AG09309 (cell line): ENCODE measurements around the gene CASP3.
A peak's percentile ranks its signal among the peaks of the same experiment; 100 is the strongest.

Experiments used
- DNase-seq: peaks from one replicate; pipeline ENCODE4 v3.0.0-alpha.2; 2010; ENCODE audit warnings: low read depth
- H3K4me3 ChIP-seq: 2 replicates; pipeline ENCODE4 v1.5.1; 2011; ENCODE audit warnings: mild to moderate bottlenecking, low read depth, low read length, moderate library complexity; ENCODE audit not compliant: control insufficient read depth
- TF ChIP-seq, protein P1 (sequence below): IDR thresholded peaks from 2 replicates; pipeline ENCODE4 v1.5.1; 2011; ENCODE audit warnings: mild to moderate bottlenecking, low read depth, low read length, inconsistent platforms; ENCODE audit not compliant: insufficient read depth, control insufficient read depth; ENCODE audit errors: missing control alignments

The CASP3 gene

DNA sequence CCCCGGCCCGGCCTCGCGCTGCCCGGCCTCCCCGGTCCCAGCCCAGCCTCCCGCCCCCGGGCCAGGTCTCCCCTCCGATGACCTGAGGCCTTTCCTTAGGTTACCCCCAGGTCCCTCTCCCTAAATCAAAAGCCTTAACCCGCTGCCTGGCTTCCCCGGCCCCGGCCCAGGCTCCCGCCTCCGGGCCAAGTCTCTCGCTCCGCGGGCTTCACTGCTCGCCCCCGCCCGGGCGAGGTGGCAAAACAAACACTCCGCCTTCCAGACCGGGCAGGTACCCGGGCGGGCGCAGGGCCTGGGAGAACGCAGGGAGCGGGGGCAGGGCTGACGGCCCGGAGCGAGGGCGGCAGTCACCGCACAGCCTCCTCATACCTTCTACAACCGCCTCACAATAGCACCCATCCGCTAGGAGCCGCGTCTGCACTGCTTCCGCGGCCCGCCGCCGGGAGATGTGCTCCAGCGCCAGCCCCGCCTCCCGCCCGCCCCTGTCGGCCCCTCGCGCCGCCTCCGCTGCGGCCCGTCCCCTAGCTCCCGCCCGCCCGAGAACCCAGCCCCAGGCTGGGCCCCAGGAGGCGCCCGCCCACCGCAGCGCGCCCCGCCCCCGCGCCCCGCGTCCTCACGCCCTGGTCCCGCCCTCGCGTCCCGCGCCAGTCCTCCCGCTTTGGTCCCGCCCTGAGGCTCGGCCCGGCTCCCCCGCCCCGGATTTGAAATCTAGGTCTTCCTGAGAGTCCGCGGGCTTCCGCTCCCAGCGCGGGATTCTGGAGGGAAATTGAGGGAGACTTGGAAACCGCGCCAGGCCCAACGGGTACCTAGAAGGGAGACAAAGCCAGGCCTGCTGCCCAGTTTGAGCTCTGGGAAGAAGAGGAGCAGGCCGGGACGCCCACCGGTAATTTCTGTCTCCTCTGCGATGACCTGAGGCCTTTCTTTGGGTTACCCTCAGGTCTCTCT lies at the start of gene CASP3, which contains the start of gene PRIMPOL:
CASP3 (minus strand) TSS at position 422 of the 945 bp plus-strand sequence. CDS start 10,994 bp downstream, outside the sequence.
PRIMPOL (plus strand) TSS at position 713 of the 945 bp plus-strand sequence. CDS start 7,403 bp downstream, outside the sequence.
- DNase-seq = peak; percentile 76
- TF ChIP-seq, protein P1, sequence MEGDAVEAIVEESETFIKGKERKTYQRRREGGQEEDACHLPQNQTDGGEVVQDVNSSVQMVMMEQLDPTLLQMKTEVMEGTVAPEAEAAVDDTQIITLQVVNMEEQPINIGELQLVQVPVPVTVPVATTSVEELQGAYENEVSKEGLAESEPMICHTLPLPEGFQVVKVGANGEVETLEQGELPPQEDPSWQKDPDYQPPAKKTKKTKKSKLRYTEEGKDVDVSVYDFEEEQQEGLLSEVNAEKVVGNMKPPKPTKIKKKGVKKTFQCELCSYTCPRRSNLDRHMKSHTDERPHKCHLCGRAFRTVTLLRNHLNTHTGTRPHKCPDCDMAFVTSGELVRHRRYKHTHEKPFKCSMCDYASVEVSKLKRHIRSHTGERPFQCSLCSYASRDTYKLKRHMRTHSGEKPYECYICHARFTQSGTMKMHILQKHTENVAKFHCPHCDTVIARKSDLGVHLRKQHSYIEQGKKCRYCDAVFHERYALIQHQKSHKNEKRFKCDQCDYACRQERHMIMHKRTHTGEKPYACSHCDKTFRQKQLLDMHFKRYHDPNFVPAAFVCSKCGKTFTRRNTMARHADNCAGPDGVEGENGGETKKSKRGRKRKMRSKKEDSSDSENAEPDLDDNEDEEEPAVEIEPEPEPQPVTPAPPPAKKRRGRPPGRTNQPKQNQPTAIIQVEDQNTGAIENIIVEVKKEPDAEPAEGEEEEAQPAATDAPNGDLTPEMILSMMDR = peak; percentile 20
- H3K4me3 ChIP-seq = peak within 1 kb of the TSS; percentile 84

DNA sequence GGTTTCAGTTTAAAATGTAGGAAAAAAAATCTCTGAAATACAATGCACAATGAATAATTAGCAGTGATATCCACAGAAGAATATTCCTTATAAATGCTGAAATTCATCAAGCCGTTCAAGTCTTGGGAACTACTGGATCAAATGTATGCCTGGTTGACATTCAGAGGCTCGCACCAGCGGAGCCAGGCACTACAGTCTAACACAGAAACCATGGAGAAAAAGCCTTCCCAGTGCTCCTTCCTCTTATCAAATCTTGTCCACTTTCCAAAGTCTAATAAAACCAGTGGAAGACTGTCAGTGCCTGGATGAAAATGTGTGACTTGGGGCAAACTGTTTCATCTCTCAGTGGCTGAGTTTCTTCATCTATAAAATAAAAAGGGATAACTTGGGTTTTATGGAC lies 48.7 kb upstream of the CASP3 start:
- TF ChIP-seq, protein P1 = no peak
- H3K4me3 ChIP-seq = no peak overlapping the region
- no peak for DNase-seq

DNA sequence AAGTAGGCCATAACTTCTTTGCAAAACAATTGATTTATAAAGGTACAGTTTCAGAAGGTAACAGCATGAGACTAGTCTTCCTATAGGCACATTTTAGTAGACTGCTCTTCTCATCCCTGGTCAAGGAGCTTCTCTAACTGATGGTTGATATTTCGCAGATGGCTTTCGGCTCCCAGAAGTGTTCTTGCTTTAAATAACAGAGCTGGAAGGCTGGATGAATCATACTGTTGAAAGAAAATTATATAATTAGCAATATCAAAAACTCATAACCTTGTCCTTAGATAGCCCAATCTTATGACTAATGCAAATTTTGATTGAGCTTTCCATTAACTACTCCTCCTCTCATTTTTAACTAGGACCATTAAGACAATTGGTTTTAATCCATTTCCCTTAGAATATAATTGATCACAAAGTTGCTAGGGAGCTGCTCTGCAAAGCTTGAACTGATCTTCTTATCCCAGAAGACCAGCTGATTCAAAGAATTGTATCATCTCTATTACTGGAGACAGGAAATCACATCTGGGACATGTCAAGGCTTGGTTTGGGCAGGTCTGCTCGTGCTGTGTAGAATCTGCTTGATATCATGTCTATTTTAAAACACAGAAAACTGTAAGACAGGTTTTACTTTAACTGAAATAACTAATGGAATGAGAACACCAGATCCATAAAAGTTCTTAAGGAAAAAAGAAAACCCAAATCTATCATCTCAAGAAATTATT lies 46.1 kb upstream of the CASP3 start:
- no peak overlapping the region for H3K4me3 ChIP-seq
- no peak for DNase-seq
- TF ChIP-seq, protein P1 = no peak

DNA sequence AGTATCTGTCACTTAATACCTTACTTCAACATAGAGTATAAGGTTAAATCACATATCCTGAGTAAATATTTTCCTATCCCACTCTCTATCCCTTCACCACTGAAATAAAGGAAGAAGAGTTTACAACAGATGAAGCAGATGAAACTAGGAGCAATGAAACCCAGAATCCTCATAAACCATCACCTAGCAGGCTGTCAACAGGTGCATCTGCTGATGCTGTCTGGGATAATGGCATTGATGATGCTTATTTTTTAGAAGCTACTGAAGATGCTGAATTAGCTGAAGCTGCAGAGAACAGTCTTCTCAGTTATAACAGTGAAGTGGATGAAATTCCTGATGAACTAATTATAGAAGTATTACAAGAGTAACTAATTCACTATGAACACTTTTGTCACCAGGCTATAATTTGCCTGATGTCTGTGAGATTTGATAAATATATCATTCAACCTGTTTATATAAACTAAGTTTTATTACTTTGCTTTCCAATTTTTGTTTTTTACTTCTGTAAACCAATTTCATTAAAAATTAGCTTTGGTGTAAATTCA lies 45.2 kb upstream of the CASP3 start:
- H3K4me3 ChIP-seq = no peak overlapping the region
- DNase-seq = no peak
- TF ChIP-seq, protein P1 = no peak

DNA sequence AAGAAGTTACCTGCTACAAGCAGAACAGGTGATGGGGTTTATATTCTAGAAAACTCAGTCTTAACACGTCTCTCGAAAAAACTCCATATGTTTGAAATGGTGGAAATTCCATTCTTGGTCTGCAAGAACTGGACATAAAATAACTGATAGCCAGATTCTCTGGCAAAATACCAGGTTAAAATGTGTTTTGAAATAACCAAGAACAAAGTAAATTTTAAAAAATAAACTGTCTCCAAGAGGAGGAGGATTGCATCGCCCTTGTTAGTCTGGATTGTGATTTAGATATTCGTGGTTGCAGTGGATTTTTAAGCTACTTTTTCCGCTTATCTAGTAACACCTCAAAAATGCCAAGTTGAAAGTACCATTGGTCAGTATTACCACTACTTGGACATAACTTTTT lies 43.8 kb upstream of the CASP3 start:
- TF ChIP-seq, protein P1 = no peak
- DNase-seq = no peak
- H3K4me3 ChIP-seq = no peak overlapping the region

DNA sequence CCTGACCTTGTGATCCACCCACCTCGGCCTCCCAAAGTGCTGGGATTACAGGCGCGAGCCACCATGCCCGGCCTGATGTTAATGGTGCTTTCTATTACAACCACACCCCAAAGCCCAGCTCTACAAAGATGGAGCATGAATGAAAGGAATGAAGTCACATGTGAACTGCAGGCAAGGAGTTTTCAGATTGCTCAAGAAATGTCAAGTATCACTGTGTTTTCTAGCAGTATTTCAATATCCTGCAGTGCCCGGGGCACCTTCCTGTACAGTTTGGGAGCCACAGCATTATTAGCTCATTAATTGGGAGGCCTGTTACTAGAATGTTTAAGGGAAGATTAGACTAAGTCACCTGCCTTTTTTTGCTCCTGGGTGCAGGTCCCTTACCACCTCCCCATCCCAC lies 40.4 kb upstream of the CASP3 start:
- H3K4me3 ChIP-seq = no peak overlapping the region
- no peak for DNase-seq
- TF ChIP-seq, protein P1 = no peak
